ENCODE results near the gene SNX8.

Gene SNX8

DNA sequence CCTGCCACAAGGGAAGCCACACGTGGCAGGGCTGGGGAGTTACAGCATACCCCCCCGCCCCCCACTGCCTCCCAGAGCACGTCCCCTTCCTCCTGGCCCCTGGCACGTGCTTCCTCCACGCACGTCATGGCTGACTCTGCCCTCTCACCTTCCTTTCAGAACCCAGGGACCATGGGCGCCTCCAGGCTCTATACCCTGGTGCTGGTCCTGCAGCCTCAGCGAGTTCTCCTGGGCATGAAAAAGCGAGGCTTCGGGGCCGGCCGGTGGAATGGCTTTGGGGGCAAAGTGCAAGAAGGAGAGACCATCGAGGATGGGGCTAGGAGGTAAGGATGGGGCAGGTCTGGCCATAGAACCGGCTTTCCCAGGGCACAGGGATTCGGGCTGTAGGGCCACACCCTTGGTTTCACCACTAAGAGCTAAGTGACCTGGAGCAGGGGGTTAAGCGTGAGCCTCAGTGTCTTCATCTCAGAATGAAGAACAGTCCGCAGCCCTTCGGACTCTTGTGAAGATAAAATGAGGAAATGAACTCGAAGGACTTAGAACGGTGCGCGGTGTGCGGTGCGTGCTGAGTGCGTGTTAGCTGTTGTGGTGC is 69.7 kb downstream of the SNX8 start:
- no peak for DNase-seq (ENCODE audit: low read depth)

DNA sequence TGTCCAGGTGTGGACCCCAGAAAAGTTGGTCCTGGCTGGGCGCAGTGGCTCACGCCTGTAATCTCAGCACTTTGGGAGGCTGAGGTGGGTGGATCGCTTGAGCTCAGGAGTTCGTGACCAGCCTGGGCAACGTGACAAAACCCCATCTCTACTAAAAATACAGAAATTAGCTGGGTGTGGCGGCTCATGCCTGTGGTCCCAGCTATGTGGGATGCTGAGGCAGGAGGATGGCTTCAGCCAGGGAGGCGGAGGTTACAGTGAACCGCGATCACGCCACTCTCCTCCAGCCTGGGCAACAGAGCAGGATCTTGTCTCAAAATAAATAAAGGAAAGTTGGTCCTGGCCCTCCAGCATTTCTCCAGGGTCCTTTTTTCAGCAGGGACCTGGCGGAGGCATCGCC is 70.8 kb downstream of the SNX8 start:
- DNase-seq (ENCODE audit: low read depth), result no peak

DNA sequence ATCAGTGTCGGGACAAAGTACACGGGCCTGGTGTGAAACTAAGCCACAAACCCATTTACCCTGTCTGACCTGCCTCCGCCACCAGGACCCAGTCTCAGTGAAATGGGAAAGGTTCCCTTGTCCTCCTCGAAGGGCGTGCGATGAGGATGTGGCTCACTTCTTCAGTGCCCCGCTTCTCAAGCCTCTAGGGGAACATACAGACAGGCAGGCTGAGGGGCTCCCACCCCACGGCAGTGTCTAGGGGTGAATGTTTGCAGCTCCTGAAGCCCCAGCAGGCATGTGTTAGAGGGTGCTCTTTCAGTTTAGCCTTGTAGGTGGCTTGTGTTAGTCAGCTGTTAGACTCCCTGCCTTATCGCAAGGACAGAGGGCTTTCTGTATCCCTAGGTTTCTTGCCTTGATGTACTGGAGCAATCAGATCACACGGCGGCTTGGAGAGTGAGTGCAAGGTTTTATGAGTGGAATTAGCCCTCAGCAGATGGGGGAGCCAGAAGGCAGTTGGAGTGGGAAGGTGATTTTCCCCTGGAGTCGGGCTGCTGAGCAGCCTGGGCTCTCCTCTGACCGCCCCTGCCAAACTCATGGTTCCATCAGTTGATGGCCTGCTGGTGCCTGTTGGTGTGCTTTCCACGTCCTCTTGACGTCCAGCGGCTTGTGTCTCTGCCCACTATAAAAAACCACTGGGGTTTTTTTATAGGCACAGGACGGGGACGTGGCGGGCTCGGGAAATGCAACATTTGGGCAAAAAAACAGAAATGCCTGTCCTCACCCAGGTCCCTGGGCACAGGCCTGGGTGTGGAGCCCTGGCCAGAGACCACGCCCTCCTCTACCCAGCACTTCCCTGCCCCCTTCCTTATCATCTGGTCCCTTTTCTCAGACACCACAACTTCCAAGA is 71.5 kb downstream of the SNX8 start:
- DNase-seq (ENCODE audit: low read depth), result no peak

DNA sequence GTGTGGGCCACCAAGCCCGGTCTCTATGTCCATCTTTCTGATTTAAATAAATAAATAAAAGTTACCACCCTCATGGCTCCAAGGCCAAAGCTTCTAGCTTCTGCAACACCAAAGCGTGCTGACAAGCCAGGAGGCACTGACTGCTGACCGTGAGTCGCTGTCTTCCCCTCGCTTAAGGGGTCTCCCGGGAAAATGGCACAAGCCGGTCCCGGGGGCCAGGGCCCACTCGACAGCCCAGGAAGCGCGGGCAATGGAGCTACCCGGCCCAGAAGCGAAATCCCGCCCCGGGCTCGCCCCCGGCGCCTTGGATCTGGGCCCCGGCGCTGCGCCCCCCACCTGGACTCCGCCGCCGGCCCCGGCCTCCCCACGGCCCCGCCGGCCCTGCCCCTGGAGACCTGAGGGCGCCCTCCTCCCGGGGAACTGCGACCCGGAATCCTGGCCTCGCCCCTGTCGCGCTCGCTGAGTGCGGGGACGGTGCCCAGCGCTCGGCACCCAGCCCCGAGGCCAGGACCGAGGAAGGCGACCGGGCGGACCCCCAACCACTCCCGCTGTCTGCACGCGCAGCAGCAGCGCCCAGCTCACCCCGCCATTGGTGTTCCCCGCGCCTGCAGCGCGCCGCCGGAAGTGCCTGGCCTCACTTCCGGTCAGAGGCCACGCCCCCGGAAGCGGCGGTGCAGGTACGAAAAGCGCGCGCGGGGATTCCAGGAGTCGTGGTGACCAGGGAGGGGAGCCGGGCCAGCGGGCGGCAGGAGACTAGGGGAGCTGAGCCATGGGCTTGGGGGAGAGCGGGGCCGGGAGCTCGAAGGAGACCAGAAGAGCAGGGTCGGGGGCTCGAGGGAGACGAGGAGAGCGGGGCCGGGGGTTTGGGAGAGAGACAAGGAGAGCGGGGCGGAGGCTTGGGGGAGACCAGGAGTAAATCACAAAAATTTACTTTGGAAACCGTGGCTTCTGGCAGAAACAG is 72.4 kb downstream of the SNX8 start, which contains the start of the genes MRM2 and NUDT1:
MRM2 (minus strand) TSS at position 626 of the 961 bp plus-strand sequence; CDS start at position 590, 36 bp downstream.
NUDT1 (plus strand) TSS at position 647 of the 961 bp plus-strand sequence. CDS start 2,349 bp downstream, outside the sequence.
- peak; percentile 33 for DNase-seq (ENCODE audit: low read depth)

DNA sequence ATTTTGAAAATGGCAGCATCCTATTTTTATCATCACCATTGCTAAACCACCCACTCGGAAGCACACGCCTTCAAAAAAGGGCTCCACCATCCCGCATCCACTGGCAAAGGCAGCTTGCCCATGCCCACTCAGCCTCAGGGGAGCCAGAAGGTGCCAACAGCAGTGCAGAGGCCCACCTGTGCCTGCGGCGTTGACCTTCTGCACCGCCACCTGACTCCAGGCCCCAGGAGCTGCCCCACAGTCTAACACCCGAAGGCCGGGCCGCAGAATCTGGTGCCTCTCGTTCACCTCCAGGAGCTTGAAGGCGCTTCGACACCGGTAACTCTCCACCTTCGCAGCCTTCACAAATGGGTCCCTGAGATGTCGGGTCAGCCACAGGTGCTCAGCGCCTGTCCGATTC is 75.0 kb downstream of the SNX8 start:
- no peak for DNase-seq (ENCODE audit: low read depth)

DNA sequence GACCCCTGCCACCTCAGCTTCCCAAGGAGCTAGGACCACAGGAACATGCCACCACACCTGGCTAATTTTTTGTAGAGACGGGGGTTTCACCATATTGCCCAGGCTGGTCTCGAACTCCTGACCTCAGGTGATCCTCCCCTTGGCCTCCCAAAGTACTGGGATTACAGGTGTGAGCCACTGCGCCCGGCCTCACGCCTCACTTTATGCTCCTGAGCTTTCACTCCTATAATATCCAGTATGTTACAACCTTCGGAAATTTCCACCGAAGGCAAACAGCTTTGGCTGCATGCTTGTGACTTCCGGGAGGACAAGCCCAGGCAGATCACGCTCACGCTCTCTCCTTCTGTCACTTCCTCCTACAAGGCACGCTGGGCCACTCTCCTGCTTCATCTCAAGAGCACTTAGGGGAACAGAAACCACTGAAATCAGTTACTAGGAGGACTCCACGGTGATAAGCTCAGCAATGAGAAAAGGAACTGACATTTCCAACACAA is 77.1 kb downstream of the SNX8 start:
- no peak for DNase-seq (ENCODE audit: low read depth)

DNA sequence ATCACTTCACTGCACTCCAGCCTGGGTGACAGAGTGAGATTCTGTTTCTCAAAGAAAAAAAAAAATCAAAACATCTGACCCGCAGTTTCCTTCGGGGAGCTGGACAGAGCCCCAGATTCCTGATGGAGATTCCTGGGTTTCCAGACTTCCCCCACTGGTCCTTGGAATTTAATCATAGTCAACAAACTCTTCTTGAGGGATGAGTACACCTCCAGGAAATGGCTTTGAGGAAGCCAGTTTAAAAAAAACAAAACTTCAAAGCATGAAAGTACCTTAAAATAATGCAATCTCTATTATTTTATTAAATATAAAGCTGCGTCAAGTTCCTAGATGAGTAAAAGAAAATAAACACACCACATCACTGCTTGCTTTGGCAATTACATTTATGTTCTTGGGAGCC is 80.3 kb downstream of the SNX8 start:
- DNase-seq (ENCODE audit: low read depth), result no peak

DNA sequence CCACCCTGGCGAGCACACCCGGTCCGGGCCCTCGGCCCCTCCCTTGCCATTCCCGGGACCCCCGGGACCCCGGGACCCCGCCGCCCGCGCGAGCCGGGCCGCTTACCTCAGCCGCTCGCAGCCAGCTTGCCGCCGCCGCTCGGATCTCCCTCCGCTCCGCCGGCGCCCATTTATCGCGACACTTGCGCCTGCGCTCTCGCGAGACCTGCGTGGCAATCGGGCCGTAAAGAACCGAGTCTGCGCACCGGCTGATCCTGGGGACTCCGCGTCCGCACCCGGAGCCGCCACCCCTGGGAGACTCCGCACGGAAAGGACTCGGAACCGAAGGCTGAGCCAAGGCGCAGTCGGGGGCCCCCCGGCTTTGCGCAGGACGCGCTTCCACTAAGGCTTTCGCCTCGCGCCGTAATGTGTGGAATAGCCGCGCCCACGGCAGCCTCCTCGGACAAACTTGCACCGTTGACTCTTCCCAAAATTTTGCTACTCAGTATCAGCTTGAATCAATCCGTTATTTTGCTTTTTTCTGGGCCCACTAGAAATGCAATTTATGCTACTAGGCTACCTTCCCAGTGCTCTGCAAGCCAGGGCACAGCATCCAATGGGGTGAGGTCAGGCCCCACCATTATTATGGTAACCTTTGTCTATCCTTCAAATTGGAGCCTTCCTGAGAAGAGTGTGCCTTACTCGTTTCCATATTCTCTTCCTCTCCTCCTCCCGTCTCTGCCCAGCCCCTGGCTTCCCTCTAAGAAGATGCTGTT is 81.3 kb downstream of the SNX8 start, which contains the start of gene MAD1L1:
MAD1L1 (minus strand) TSS at position 180 of the 755 bp plus-strand sequence. CDS start 2,812 bp downstream, outside the sequence.
- peak; percentile 76 for DNase-seq (ENCODE audit: low read depth)

DNA sequence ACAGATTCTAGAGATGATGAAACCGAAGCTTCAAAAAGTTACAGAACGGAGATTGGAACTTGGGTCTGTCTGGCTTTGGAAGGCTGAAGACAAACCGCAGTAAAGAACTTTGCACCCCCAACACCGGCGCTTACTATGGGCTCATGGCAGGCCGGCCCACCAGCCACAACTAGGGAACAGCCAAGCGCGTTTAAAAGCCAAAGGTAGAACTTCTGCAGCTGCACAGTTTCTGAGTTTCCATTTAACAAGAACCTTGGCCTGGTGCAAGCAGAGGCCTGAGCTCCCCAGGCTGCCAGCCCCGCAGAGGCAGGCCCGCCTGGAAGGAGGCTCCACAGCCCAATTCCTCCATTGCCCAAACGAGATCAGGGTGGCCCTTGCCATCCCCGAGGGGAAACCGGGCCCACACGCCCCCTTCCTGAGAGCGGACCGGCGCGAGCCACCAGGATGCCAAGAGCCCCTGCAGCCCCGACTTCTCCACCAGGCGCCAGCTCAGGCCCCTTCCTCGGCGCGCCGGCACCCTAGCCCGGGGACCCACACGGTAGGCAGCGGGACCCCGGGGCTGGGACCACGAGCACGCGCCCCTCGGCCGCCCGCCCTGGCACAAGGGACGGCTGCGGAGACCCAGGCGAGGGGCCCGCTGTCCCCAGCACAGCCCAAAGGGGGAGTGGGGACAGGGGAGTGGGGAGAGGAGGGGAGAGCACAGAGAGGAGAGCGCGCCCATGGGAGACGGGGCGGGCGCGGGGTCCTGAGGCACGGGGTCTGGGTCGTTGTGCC is 82.1 kb downstream of the SNX8 start:
- no peak for DNase-seq (ENCODE audit: low read depth)

DNA sequence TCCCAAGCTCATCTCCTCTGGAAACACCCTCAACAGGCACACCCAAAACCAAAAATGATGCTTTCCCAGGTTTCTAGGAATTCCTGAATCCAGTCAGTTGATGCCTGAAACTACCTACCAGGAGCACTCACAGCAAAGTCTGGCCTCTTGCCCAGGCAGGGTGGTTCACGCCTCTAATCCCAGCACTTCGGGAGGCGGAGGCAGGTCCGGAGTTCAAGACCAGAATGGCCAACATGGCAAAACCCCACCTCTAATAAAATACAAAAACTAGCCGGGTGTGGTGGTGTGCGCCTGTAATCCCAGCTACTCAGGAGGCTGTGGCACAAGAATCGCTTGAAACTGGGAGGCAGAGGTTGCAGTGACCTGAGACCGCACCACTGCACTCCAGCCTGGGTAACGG is 83.4 kb downstream of the SNX8 start:
- DNase-seq (ENCODE audit: low read depth), result no peak

DNA sequence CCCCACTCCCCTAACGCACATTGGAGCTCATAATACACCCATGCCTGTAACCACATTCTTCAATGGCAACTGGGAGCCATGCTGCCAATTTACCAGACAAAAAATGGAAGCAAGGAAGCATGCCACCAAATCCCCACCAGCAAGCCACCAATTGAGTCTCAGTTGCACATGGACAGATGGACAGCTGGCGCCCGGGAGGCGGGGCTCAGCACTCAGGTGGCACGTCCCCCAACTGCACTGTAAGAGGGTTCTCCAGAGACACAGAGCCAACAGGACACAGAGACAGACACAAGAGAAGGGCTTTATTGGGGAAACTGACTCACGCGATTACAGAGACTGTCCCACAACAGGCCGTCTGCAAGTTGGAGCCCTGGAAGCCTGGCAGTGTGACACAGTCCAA is 84.0 kb downstream of the SNX8 start:
- DNase-seq (ENCODE audit: low read depth), result no peak

DNA sequence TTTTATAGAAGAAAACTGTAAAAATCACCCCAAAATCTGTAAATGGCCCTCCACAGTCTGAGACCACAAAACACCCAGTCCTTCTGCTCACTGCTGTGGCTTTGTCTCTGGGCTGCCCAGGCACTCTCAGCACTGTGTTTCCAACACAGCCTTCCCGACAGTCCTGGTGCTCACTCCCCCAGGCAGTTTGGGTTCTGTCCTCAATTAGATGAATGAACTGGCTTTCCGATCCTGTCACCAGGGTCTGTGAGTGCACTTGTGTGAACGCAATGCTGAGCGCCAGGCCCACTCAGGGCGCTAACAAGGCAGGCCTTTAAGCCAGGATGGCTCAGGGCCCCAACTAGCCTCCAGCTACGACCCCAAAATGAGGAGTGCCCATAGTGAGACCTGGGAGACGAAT is 84.8 kb downstream of the SNX8 start:
- no peak for DNase-seq (ENCODE audit: low read depth)

DNA sequence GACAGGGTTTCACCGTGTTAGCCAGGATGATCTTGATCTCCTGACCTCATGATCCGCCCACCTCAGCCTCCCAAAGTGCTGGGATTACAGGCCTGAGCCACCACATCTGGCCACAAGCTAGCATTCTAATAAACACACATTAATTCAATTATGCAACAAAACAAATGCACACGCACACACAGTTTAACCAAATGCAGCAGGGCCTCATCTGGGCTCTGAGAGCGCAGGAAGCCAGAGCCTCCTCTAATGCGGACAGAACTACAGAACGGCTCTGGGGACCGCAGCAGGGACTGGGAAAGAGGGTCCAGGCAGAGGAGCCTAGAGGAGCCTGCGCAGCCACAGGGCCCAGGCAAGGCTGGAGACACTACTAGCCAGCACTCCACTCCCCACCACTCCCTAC is 85.3 kb downstream of the SNX8 start:
- no peak for DNase-seq (ENCODE audit: low read depth)

DNA sequence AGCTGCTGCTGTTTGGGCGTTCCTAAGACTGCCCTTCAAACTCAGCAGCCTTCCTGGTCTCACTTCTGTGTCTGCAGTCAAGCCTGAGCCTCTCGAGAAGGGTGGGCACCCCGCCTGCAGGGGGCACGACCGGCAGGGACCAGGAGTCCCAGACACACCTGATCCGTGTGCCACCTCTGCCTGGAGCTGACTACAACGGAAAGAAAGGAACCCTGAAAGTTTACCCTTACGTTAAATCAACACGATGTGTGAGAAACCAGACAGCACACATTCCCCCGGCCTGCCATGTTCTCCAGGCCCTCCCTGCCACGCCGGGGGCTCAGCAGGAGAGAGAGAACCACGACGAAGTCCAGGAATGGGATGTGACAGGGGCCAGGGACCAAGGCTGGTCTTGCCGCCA is 86.5 kb downstream of the SNX8 start:
- no peak for DNase-seq (ENCODE audit: low read depth)

DNA sequence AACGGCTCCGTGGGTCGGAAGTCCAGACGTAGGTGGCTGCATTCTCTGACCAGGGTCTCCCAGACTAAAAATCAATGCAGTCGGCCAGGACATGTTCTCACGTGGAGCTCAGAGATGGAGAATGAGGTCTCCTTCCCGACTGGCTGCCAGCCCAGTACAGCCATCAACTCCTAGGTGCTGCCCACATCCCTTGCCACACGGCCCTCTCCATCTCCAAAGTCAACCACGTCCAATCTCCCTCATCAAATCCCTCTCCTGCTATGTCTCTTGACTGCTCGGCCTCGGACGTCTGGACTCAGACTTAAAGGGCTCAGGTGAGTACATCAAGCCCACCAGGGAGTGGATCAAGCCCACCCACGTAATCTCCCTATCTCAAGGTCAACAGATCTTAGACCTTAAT is 88.4 kb downstream of the SNX8 start:
- no peak for DNase-seq (ENCODE audit: low read depth)

DNA sequence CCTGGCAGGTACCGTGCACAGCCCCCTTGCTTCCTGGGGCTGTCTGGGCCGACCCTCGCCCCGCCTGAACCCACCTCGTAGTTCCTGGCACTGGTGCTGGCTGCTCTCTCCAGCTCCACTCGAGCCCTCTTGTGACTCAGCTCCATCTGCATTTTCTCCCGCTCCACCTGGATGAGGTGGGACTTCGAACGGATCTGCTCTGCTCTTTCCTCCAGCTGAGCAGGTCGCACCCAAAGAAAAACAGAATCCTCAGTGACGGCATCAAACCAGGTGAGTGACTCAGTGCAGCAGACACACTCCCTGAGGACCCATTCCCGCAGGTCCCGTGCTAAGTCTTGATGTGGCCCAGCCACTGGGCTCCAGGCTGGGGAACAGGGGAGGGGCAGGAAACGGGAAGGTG is 88.9 kb downstream of the SNX8 start:
- no peak for DNase-seq (ENCODE audit: low read depth)

DNA sequence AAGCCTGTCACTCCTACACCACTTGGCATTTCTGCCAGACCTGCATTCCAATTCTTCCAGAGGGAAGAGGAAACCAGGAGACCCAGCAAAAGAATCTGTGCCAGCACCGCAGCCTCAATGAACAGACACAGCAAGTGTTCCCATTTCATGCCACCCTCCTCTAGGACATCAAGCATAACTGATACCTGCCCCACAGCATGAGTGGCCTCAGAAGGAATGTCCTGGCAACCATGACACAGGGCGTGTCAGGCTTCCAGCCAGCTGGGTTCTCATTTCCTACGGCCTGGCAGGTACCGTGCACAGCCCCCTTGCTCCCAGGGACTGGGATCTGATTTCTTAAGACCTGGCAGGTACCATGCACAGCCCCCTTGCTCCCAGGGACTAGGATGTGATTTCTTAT is 89.3 kb downstream of the SNX8 start:
- DNase-seq (ENCODE audit: low read depth), result no peak

DNA sequence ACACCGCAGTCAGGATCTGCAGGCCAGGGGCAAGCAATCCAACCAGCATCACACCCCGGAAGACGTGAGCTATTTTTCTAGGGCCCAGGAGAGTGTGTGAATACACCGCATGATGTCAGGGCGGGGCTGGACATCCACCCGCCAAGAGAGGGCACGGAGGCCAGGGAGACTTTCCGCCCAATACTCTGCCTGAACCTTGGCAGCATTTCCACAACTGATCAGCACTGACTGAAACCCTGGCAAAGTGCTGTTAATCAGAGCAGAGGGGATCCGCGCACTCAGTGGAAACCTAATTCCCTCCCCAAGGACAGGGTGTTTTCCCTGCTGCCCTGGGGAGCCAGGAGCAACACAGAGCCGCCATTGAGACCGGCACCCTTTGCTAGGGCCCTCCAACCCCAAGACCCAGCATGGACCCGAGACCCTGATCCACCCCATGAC is 89.7 kb downstream of the SNX8 start:
- DNase-seq (ENCODE audit: low read depth), result no peak

DNA sequence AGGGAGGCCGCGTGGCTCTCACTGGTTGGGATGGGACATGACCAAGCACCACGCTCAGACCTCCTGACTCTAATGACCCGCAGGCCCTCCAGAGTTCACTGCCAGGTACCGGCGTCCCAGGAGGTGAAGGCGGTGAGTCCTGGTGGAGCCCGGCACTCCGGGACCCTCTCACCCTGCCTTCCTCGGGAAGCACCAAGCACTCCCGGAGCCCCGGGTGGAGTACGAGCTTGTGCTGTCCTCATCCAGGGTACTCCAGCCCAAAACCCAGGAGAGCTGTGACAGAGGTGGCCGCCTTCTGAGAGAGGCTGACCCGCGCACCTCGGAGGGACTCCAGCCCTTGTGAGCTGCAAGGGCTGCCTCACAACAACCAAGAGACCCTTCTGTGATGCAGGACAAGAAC is 90.9 kb downstream of the SNX8 start:
- no peak for DNase-seq (ENCODE audit: low read depth)

DNA sequence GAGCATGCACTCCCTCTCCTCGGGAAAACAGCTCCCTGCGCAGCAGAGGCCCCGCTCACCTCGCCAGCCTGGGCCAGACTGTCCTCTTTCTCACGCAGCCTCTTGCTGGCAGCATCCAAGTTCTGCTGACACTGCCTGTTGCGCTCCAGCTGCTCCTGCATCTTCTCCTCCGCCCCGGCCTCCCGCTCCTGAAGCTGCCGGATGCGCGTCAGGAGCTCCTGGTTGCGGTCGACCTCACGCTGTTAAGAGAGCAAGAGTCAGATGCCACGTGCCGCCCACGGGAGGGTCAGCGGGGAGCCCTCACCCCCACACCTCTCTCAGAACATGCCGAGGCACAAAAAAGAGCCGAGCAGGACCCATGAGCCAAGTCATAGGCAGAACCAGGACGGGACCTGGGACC is 91.7 kb downstream of the SNX8 start:
- no peak for DNase-seq (ENCODE audit: low read depth)
